ENCODE results near the gene TRAIP. TPM values are rescaled to one million over a fixed set of nuclear protein-coding genes. Genes with fewer than 3 reads are reported as not detected.
"Not testable (repeated sequence)": the region's sequence is repeated elsewhere in the genome, so short reads cannot be mapped to it uniquely, and the experiment has no call there.

Gene TRAIP
- total RNA-seq, 1 experiment from 2014 or later: 18.5 TPM

GRCh38 chr3:49845694-49846093, 10.7 kb downstream of the TRAIP start:
- H3K27me3 ChIP-seq: no peaks in the 10 kb centered on the region
- no peak for DNase-seq
- no peaks in the 10 kb centered on the region for H3K36me3 ChIP-seq
- H3K4me3 ChIP-seq: no peak overlapping the region
- no peaks in the 10 kb centered on the region for H3K9me3 ChIP-seq

GRCh38 chr3:49844464-49845183, 11.7 kb downstream of the TRAIP start:
- Histone ChIP-seq H3K4me3 (no peak overlapping the region), H3K36me3 (no peaks in the 10 kb centered on the region; the same call in 1 of the 2 replicates), H3K9me3 (no peaks in the 10 kb centered on the region), H3K27me3 (no peaks in the 10 kb centered on the region)
- DNase-seq: no peak

- Histone ChIP-seq H3K36me3 (no peaks in the 10 kb centered on the region; the same call in 1 of the 2 replicates), H3K27me3 (no peaks in the 10 kb centered on the region), H3K4me3 (no peak overlapping the region), H3K9me3 (no peaks in the 10 kb centered on the region)
- DNase-seq: no peak
These were observed 13.4 kb downstream of the TRAIP start for GRCh38 chr3:49842843-49843517.

GRCh38 chr3:49841806-49842205, 14.6 kb downstream of the TRAIP start:
- Histone ChIP-seq H3K9me3 (no peaks in the 10 kb centered on the region), H3K4me3 (no peak overlapping the region), H3K36me3 (no peaks in the 10 kb centered on the region; the same call in none of the 2 replicates), H3K27me3 (no peaks in the 10 kb centered on the region)
- DNase-seq: no peak

- no peaks in the 10 kb centered on the region for H3K27me3 ChIP-seq
- H3K9me3 ChIP-seq: no peaks in the 10 kb centered on the region
- H3K4me3 ChIP-seq: no peak overlapping the region
- H3K36me3 ChIP-seq: no peaks in the 10 kb centered on the region; the same call in none of the 2 replicates
- no peak for DNase-seq
These were observed 15.2 kb downstream of the TRAIP start for GRCh38 chr3:49841126-49841696.

GRCh38 chr3:49840388-49840787, 16.0 kb downstream of the TRAIP start:
- Histone ChIP-seq H3K4me3 (no peak overlapping the region), H3K36me3 (no peaks in the 10 kb centered on the region; the same call in none of the 2 replicates)
- no peak for DNase-seq

GRCh38 chr3:49839193-49839809, 17.1 kb downstream of the TRAIP start:
- Histone ChIP-seq H3K27me3 (no peaks in the 10 kb centered on the region), H3K4me3 (no peak overlapping the region), H3K9me3 (no peaks in the 10 kb centered on the region), H3K36me3 (peaks cover 3% of the 10 kb centered on the region)
- DNase-seq: peak; percentile 42

More at GRCh38 chr3:49840388-49840787, 16.0 kb downstream of the TRAIP start:
- Histone ChIP-seq H3K27me3 (no peaks in the 10 kb centered on the region), H3K9me3 (no peaks in the 10 kb centered on the region)

GRCh38 chr3:49831341-49831740, 25.0 kb downstream of the TRAIP start:
- Histone ChIP-seq H3K9me3 (no peaks in the 10 kb centered on the region), H3K4me3 (no peak overlapping the region), H3K36me3 (peaks cover 3% of the 10 kb centered on the region), H3K27me3 (no peaks in the 10 kb centered on the region)
- DNase-seq: no peak

GRCh38 chr3:49826016-49826415, 30.3 kb downstream of the TRAIP start:
- no peak overlapping the region for H3K4me3 ChIP-seq
- H3K27me3 ChIP-seq: no peaks in the 10 kb centered on the region
- H3K9me3 ChIP-seq: no peaks in the 10 kb centered on the region
- DNase-seq: no peak
- no peaks in the 10 kb centered on the region for H3K36me3 ChIP-seq

GRCh38 chr3:49823131-49823530, 33.2 kb downstream of the TRAIP start:
- H3K36me3 ChIP-seq, H3K9me3 ChIP-seq, DNase-seq, H3K4me3 ChIP-seq, H3K27me3 ChIP-seq: not testable (repeated sequence)

- DNase-seq: peak; percentile 61
- Histone ChIP-seq H3K9me3 (no peaks in the 10 kb centered on the region), H3K27me3 (no peaks in the 10 kb centered on the region), H3K36me3 (no peaks in the 10 kb centered on the region), H3K4me3 (peak within 1 kb of the TSS; percentile 46)
These were observed 42.7 kb downstream of the TRAIP start, which contains the start of gene UBA7 for GRCh38 chr3:49813497-49814174. Gene UBA7, minus strand, starts transcription at chr3:49813953. Its CDS starts 166 bp downstream, at chr3:49813787.

GRCh38 chr3:49812916-49813496, 43.4 kb downstream of the TRAIP start:
- Histone ChIP-seq H3K9me3 (no peaks in the 10 kb centered on the region), H3K4me3 (peak overlapping the region; percentile 46), H3K27me3 (no peaks in the 10 kb centered on the region), H3K36me3 (no peaks in the 10 kb centered on the region)
- no peak for DNase-seq

GRCh38 chr3:49807431-49808114, 48.8 kb downstream of the TRAIP start:
- Histone ChIP-seq H3K9me3 (no peaks in the 10 kb centered on the region), H3K4me3 (no peak overlapping the region), H3K36me3 (no peaks in the 10 kb centered on the region; the same call in 1 of the 2 replicates), H3K27me3 (no peaks in the 10 kb centered on the region)
- no peak for DNase-seq

GRCh38 chr3:49806850-49807249, 49.5 kb downstream of the TRAIP start:
- Histone ChIP-seq H3K4me3 (no peak overlapping the region), H3K9me3 (no peaks in the 10 kb centered on the region), H3K36me3 (no peaks in the 10 kb centered on the region; the same call in 1 of the 2 replicates), H3K27me3 (no peaks in the 10 kb centered on the region)
- DNase-seq: no peak

GRCh38 chr3:49805897-49806701, 50.3 kb downstream of the TRAIP start:
- Histone ChIP-seq H3K4me3 (no peak overlapping the region), H3K9me3 (no peaks in the 10 kb centered on the region), H3K27me3 (no peaks in the 10 kb centered on the region), H3K36me3 (no peaks in the 10 kb centered on the region; the same call in 1 of the 2 replicates)
- DNase-seq: no peak

Measured in MG63 (cell line).